ENCODE measurements around the gene ATG2A.

DNA sequence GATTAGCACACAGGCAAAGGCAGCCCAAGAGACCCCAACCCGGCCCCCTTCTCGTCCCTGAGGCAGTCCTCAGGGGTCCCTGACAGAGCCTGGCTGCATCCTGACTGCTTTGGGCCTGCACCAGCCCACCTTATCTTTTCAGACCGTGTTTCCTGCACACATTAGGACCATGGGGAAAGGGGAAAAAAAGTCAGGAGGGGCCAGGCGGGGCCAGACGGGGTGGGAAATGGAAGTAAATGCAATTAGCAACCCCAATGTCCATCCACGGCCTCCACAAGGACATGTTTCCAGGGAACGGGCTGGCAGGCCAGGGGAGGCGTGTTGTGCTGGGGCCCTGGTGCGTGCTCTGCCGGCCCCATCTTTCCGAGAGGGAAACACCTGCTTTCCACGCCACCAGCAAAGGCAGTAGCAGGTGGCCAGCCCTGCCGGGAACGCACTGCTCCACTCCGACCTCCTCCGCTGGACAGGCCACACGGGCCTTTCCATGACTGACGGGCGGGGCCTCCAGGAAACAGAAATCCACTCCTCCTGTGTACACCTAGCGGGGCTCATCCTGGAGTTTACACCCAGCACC, 46.0 kb downstream of the ATG2A start:
- TF ChIP-seq POLR2A (IDR thresholded peaks at IDR 0.05) = no peak
- TF ChIP-seq, protein P1, sequence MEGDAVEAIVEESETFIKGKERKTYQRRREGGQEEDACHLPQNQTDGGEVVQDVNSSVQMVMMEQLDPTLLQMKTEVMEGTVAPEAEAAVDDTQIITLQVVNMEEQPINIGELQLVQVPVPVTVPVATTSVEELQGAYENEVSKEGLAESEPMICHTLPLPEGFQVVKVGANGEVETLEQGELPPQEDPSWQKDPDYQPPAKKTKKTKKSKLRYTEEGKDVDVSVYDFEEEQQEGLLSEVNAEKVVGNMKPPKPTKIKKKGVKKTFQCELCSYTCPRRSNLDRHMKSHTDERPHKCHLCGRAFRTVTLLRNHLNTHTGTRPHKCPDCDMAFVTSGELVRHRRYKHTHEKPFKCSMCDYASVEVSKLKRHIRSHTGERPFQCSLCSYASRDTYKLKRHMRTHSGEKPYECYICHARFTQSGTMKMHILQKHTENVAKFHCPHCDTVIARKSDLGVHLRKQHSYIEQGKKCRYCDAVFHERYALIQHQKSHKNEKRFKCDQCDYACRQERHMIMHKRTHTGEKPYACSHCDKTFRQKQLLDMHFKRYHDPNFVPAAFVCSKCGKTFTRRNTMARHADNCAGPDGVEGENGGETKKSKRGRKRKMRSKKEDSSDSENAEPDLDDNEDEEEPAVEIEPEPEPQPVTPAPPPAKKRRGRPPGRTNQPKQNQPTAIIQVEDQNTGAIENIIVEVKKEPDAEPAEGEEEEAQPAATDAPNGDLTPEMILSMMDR (IDR thresholded peaks at IDR 0.05) = no peak
